Suprapubic skin (tissue), 4 donors: ENCODE measurements around the gene SH3BP4. TPM values are rescaled to one million over a fixed set of nuclear protein-coding genes. Genes with fewer than 3 reads are reported as not detected.
A peak's percentile ranks its signal among the peaks of the same experiment; 100 is the strongest.

Source experiments
- DNase-seq, 2 donors: peaks; one replicate each; pipeline ENCODE4 v3.0.0-alpha.2; 2019; ENCODE audit warnings: low spot score in 2 of 2
- H3K27ac ChIP-seq: fragments of 200-600 bp; sonication (generic); one replicate; pipeline ENCODE4 v1.5.1; 2019
- H3K27me3 ChIP-seq: fragments of 200-600 bp; sonication (generic); one replicate; pipeline ENCODE4 v1.5.1; 2019
- H3K36me3 ChIP-seq: fragments of 200-600 bp; sonication (generic); one replicate; pipeline ENCODE4 v1.5.1; 2019
- H3K4me1 ChIP-seq: fragments of 200-600 bp; sonication (generic); one replicate; pipeline ENCODE4 v1.5.1; 2019
- H3K4me3 ChIP-seq: fragments of 200-600 bp; sonication (generic); one replicate; pipeline ENCODE4 v1.5.1; 2019; ENCODE audit warnings: mild to moderate bottlenecking
- H3K9me3 ChIP-seq: fragments of 200-600 bp; sonication (generic); one replicate; pipeline ENCODE4 v1.5.1; 2019
- CTCF ChIP-seq, 2 donors: fragments of 200-600 bp in 1 of 2; fragments of 450-650 bp in 1 of 2; sonication (generic) in 1 of 2; IDR thresholded peaks; one replicate each; pipeline ENCODE4 v1.5.1; 2016 to 2019; ENCODE audit warnings: antibody characterized with exemption in 2 of 2, mild to moderate bottlenecking in 1 of 2, moderate library complexity in 1 of 2
- EP300 ChIP-seq: sonication (generic); formaldehyde crosslinking; IDR thresholded peaks from one replicate; pipeline ENCODE4 v1.6.1; 2017; ENCODE audit warnings: antibody characterized with exemption
- POLR2A ChIP-seq, 2 donors: fragments of 450-650 bp; IDR thresholded peaks; one replicate each; pipeline ENCODE4 v1.6.1; 2017; ENCODE audit warnings: antibody characterized with exemption in 2 of 2, mild to moderate bottlenecking in 2 of 2, moderate library complexity in 2 of 2
- POLR2AphosphoS5 ChIP-seq, 3 donors: sonication (generic); formaldehyde crosslinking; IDR thresholded peaks; one replicate each; pipeline ENCODE4 v1.6.1; 2017; ENCODE audit warnings: antibody characterized with exemption in 3 of 3
- WGBS: methylation state at CpG from one replicate; pipeline ENCODE4 v1.1.5; 2018; 5-methylcytosine and 5-hydroxymethylcytosine counted together
- total RNA-seq, 4 donors: library from RNA; depleted of rRNA; stranded (reverse); fragments of >200 nt; gene quantifications; one replicate each; pipeline ENCODE4 v1.1.0, GENCODE V29; 2016

SH3BP4 gene
- total RNA-seq, 4 donors from 2014 or later, result 38.6 to 82.6 (median 58.6) TPM

GRCh38 chr2:234957834-234958135, 6.0 kb downstream of the SH3BP4 start:
- H3K9me3 ChIP-seq, result no peaks in the 10 kb centered on the region
- no peak overlapping the region for H3K4me3 ChIP-seq
- no peaks in the 10 kb centered on the region for H3K27me3 ChIP-seq
- H3K27ac ChIP-seq, result no peak overlapping the region
- peak in 1 of 2 donors; percentile 26 for DNase-seq
- H3K4me1 ChIP-seq, result peaks cover 38% of the 10 kb centered on the region
- H3K36me3 ChIP-seq, result no peaks in the 10 kb centered on the region
- TF ChIP-seq CTCF (IDR thresholded peaks at IDR 0.05) (no peak), POLR2AphosphoS5 (IDR thresholded peaks at IDR 0.05) (no peak)
- WGBS, result 87% methylated on average over 3 of the region's 3 CpGs

GRCh38 chr2:234958311-234958710, 6.5 kb downstream of the SH3BP4 start:
- H3K4me3 ChIP-seq, result no peak overlapping the region
- no peaks in the 10 kb centered on the region for H3K9me3 ChIP-seq
- H3K36me3 ChIP-seq, result no peaks in the 10 kb centered on the region
- H3K27ac ChIP-seq, result no peak overlapping the region
- no peaks in the 10 kb centered on the region for H3K27me3 ChIP-seq
- WGBS, result 88% methylated on average over 5 of the region's 5 CpGs
- peak in 1 of 2 donors; percentile 54 for DNase-seq
- TF ChIP-seq EP300 (no peak), POLR2AphosphoS5 (IDR thresholded peaks at IDR 0.05) (no peak), CTCF (IDR thresholded peaks at IDR 0.05) (no peak), POLR2A (IDR thresholded peaks at IDR 0.05) (no peak)
- peaks cover 38% of the 10 kb centered on the region for H3K4me1 ChIP-seq

GRCh38 chr2:234958746-234959395, 7.1 kb downstream of the SH3BP4 start:
- WGBS, result 90% methylated on average over 10 of the region's 10 CpGs
- no peaks in the 10 kb centered on the region for H3K9me3 ChIP-seq
- peak in 1 of 2 donors; percentile 64 for DNase-seq
- H3K36me3 ChIP-seq, result no peaks in the 10 kb centered on the region
- no peak for TF ChIP-seq POLR2A (IDR thresholded peaks at IDR 0.05)
- no peak for TF ChIP-seq CTCF (IDR thresholded peaks at IDR 0.05)
- TF ChIP-seq POLR2AphosphoS5 (IDR thresholded peaks at IDR 0.05), result no peak
- TF ChIP-seq EP300, result no peak
- H3K4me1 ChIP-seq, result peaks cover 37% of the 10 kb centered on the region
- H3K27me3 ChIP-seq, result no peaks in the 10 kb centered on the region
- H3K4me3 ChIP-seq, result no peak overlapping the region
- no peak overlapping the region for H3K27ac ChIP-seq

GRCh38 chr2:234960175-234961088, 8.6 kb downstream of the SH3BP4 start:
- DNase-seq, result peak in 1 of 2 donors; percentile 26
- no peaks in the 10 kb centered on the region for H3K36me3 ChIP-seq
- TF ChIP-seq EP300 (no peak), CTCF (IDR thresholded peaks at IDR 0.05) (no peak), POLR2A (IDR thresholded peaks at IDR 0.05) (no peak), POLR2AphosphoS5 (IDR thresholded peaks at IDR 0.05) (no peak)
- H3K27me3 ChIP-seq, result no peaks in the 10 kb centered on the region
- H3K9me3 ChIP-seq, result no peaks in the 10 kb centered on the region
- peaks cover 27% of the 10 kb centered on the region for H3K4me1 ChIP-seq
- 70% methylated on average over 13 of the region's 13 CpGs for WGBS
- H3K4me3 ChIP-seq, result no peak overlapping the region
- H3K27ac ChIP-seq, result no peak overlapping the region

GRCh38 chr2:234961784-234962183, 10.0 kb downstream of the SH3BP4 start:
- TF ChIP-seq CTCF (IDR thresholded peaks at IDR 0.05) (no peak), POLR2A (IDR thresholded peaks at IDR 0.05) (no peak), POLR2AphosphoS5 (IDR thresholded peaks at IDR 0.05) (no peak), EP300 (no peak)
- WGBS, result 100% methylated on average over 2 of the region's 2 CpGs
- Histone ChIP-seq H3K36me3 (no peaks in the 10 kb centered on the region), H3K27ac (no peak overlapping the region), H3K9me3 (no peaks in the 10 kb centered on the region), H3K4me3 (no peak overlapping the region), H3K4me1 (peaks cover 25% of the 10 kb centered on the region), H3K27me3 (no peaks in the 10 kb centered on the region)
- DNase-seq, result peak in 1 of 2 donors; percentile 59
